Pancreas (tissue), 10 donors: ENCODE data around the gene DTYMK. TPM values are rescaled to one million over a fixed set of nuclear protein-coding genes. Genes with fewer than 3 reads are reported as not detected.
"Not testable (repeated sequence)": the region's sequence is repeated elsewhere in the genome, so short reads cannot be mapped to it uniquely, and the experiment has no call there.

ENCODE experiments used
- ATAC-seq, 4 donors: fragments of 200-7000 bp; cut with Tn5 transposase; one replicate each; pipeline versions ENCODE4 v1.8.0 to v1.9.1; 2020; ENCODE audit warnings: mild to moderate bottlenecking in 4 of 4, moderate library complexity in 4 of 4
- DNase-seq, 6 donors: peaks; one replicate each; pipeline ENCODE4 v3.0.0-alpha.2; 2020
- FAIRE-seq: peaks from 2 replicates; lab custom pipeline; 2012; peaks lifted over from hg19 to GRCh38; lab: Jason Lieb, UNC
- H3K27ac ChIP-seq, 4 donors: fragments of 200-600 bp; sonication (generic); 1 replicate in 3 of 4; 2 replicates in 1 of 4; pipeline versions ENCODE4 v1.5.0 to v1.8.0; 2020
- H3K27me3 ChIP-seq, 4 donors: fragments of 200-600 bp; one replicate each; pipeline ENCODE4 v1.8.0; 2021
- H3K36me3 ChIP-seq, 3 donors: fragments of 200-600 bp; sonication (generic) in 1 of 3; one replicate each; pipeline versions ENCODE4 v1.5.0 to v1.8.0; 2020 to 2021
- H3K4me1 ChIP-seq, 3 donors: fragments of 200-600 bp; one replicate each; pipeline ENCODE4 v1.8.0; 2021
- H3K4me3 ChIP-seq, 4 donors: fragments of 200-600 bp; sonication (generic) in 2 of 4; one replicate each; pipeline versions ENCODE4 v1.5.0 to v1.8.0; 2020 to 2021
- H3K9me3 ChIP-seq, 4 donors: fragments of 200-600 bp; one replicate each; pipeline ENCODE4 v1.8.0; 2021
- CTCF ChIP-seq, 4 donors: fragments of 200-600 bp; sonication (generic) in 3 of 4; IDR thresholded peaks; one replicate each; pipeline versions ENCODE4 v1.5.0 to v1.8.0; 2021; ENCODE audit warnings: antibody characterized with exemption in 4 of 4
- WGBS, 2 donors: extraction: QIAGEN DNeasy Blood & Tissue Kit; methylation state at CpG; one replicate each; pipeline ENCODE4 v1.1.7; 2013; 5-methylcytosine and 5-hydroxymethylcytosine counted together
- intact Hi-C, 3 donors: fragments of 100-400 bp; cut with DNase I; formaldehyde crosslinking; loops; one replicate each; pipeline versions ENCODE4 v1.11.1 to v1.14.2; 2022
- polyA plus RNA-seq, 2 donors: library from polyadenylated mRNA; stranded (reverse); fragments of 200-250 nt; gene quantifications; one replicate each; pipeline ENCODE4 v1.2.3, GENCODE V29; 2013
- total RNA-seq, 6 donors: library from RNA; stranded (reverse); fragmentation: NEBNext Ultra II Directional in 4 of 6; extraction: Animal tissue kit (Norgen Biotek cat#: 25700) in 4 of 6; gene quantifications; one replicate each; pipeline versions ENCODE4 v1.2.1 to v1.2.4, GENCODE V29; 2021 to 2023
- donor health status: healthy with polysubstance abuse.
- donor health status: DM: no; HTN: no; CAD: no; lungs with moderate emphysema.
- donor health status: DM: no; HTN: no; CAD: no.
- donor health status: control.
- donor health status: control.
- donor health status: Bipolar disorder and iron deficiency.
- donor health status: DM: yes; HTN: yes; CAD: no.
- donor health status: DM: no; HTN: no; CAD: no.
- donor health status: DM: no; HTN: no; CAD: no.
- donor health status: DM: yes; HTN: yes; CAD: no.

The DTYMK gene
- total and polyA plus RNA-seq, 8 donors: 3.7 to 11.0 (median 8.4) TPM

GRCh38 chr2:241733391-241734207 lies 47.0 kb upstream of the DTYMK start:
- no peak for TF ChIP-seq CTCF (IDR thresholded peaks at IDR 0.05)
- no peak for FAIRE-seq
- intact Hi-C loops: no loop called here
- no peak for ATAC-seq
- H3K4me3 ChIP-seq: peak overlapping the region; percentile 85 to 100 (median 96)
- H3K9me3 ChIP-seq: no peaks in the 10 kb centered on the region
- DNase-seq: peak in 2 of 6 donors; percentile 31 to 77
- no peaks in the 10 kb centered on the region for H3K27me3 ChIP-seq
- H3K27ac ChIP-seq: peak overlapping the region in 1 of 4 donors; percentile 82
- 76 to 82% methylated on average over 23 of the region's 23 CpGs for WGBS, 2 donors
- no peaks in the 10 kb centered on the region for H3K4me1 ChIP-seq
- H3K36me3 ChIP-seq: no peaks in the 10 kb centered on the region

- H3K27ac ChIP-seq, H3K27me3 ChIP-seq, ATAC-seq, H3K4me3 ChIP-seq, H3K4me1 ChIP-seq, H3K9me3 ChIP-seq, H3K36me3 ChIP-seq, FAIRE-seq, intact Hi-C loops: not testable (repeated sequence)
- WGBS, 2 donors: 42 to 45% methylated on average over 19 to 25 of the region's 26 CpGs
- peak in 3 of 4 donors; percentile 9 to 68 (median 44) for TF ChIP-seq CTCF (IDR thresholded peaks at IDR 0.05)
- DNase-seq: peak in 4 of 6 donors; percentile 59 to 85 (median 71)
Measured at GRCh38 chr2:241732513-241733186, 46.0 kb upstream of the DTYMK start.

GRCh38 chr2:241730671-241731293 lies 44.2 kb upstream of the DTYMK start:
- Histone ChIP-seq H3K4me3 (no peak overlapping the region), H3K9me3 (no peaks in the 10 kb centered on the region), H3K4me1 (no peaks in the 10 kb centered on the region), H3K36me3 (no peaks in the 10 kb centered on the region), H3K27me3 (no peaks in the 10 kb centered on the region), H3K27ac (no peak overlapping the region)
- FAIRE-seq (no peak), ATAC-seq (no peak), DNase-seq (peak in 2 of 6 donors; percentile 7 to 9)
- intact Hi-C loops: no loop called here
- no peak for TF ChIP-seq CTCF (IDR thresholded peaks at IDR 0.05)
- WGBS, 2 donors: 79 to 83% methylated on average over 12 of the region's 12 CpGs

- 90 to 93% methylated on average over 6 of the region's 6 CpGs for WGBS, 2 donors
- peaks cover 0 to 7% (median 0%) of the 10 kb centered on the region in 3 donors for H3K36me3 ChIP-seq
- intact Hi-C loops: no loop called here
- H3K9me3 ChIP-seq: no peaks in the 10 kb centered on the region
- no peak overlapping the region for H3K4me3 ChIP-seq
- H3K27me3 ChIP-seq: no peaks in the 10 kb centered on the region
- ATAC-seq (no peak), DNase-seq (peak in 1 of 6 donors; percentile 2), FAIRE-seq (no peak)
- no peak overlapping the region for H3K27ac ChIP-seq
- no peak for TF ChIP-seq CTCF (IDR thresholded peaks at IDR 0.05)
- H3K4me1 ChIP-seq: no peaks in the 10 kb centered on the region
Measured at GRCh38 chr2:241729868-241730267, 43.3 kb upstream of the DTYMK start.
